Peyer's patch (tissue), 4 donors: Measurements from ENCODE around the gene NFATC4. TPM values are rescaled to one million over a fixed set of nuclear protein-coding genes. Genes with fewer than 3 reads are reported as not detected.

Experiments used
- DNase-seq, 3 donors: peaks; one replicate each; pipeline ENCODE4 v3.0.0-alpha.2; 2017 to 2019
- H3K27ac ChIP-seq, 4 donors: fragments of 200-600 bp; sonication (generic); one replicate each; pipeline ENCODE4 v1.5.1; 2016 to 2019
- H3K27me3 ChIP-seq, 2 donors: fragments of 200-600 bp; sonication (generic); one replicate each; pipeline ENCODE4 v1.5.1; 2019
- H3K36me3 ChIP-seq, 3 donors: fragments of 200-600 bp; sonication (generic); one replicate each; pipeline ENCODE4 v1.5.1; 2016 to 2019
- H3K4me1 ChIP-seq, 4 donors: fragments of 200-600 bp; sonication (generic); one replicate each; pipeline ENCODE4 v1.5.1; 2016 to 2019
- H3K4me3 ChIP-seq, 4 donors: fragments of 200-600 bp; sonication (generic); 1 replicate in 3 of 4; 2 replicates in 1 of 4; pipeline ENCODE4 v1.5.1; 2016 to 2019; ENCODE audit warnings: mild to moderate bottlenecking in 1 of 4
- H3K9me3 ChIP-seq, 4 donors: fragments of 200-600 bp; sonication (generic); one replicate each; pipeline ENCODE4 v1.5.1; 2016 to 2019; ENCODE audit warnings: mild to moderate bottlenecking in 1 of 4
- CTCF ChIP-seq, 6 experiments: fragments of 450-650 bp in 4 of 6; fragments of 200-600 bp in 2 of 6; sonication (generic) in 1 of 6; IDR thresholded peaks; one replicate each; pipeline ENCODE4 v1.5.1; 2017 to 2019; ENCODE audit warnings: antibody characterized with exemption in 6 of 6, mild to moderate bottlenecking in 3 of 6, moderate library complexity in 1 of 6
- POLR2A ChIP-seq, 2 donors: fragments of 450-650 bp; IDR thresholded peaks; one replicate each; pipeline ENCODE4 v1.5.1; 2017; ENCODE audit warnings: antibody characterized with exemption in 2 of 2, mild to moderate bottlenecking in 2 of 2, moderate library complexity in 2 of 2
- total RNA-seq, 4 donors: library from RNA; depleted of rRNA; stranded (reverse); fragments of >200 nt; gene quantifications; one replicate each; pipeline ENCODE4 v1.1.0, GENCODE V29; 2016

Gene NFATC4
- total RNA-seq, 4 donors from 2014 or later: 6.5 to 52.0 (median 21.5) TPM

- Histone ChIP-seq H3K36me3 (no peaks in the 10 kb centered on the region), H3K4me1 (peaks cover 0 to 35% (median 5%) of the 10 kb centered on the region in 4 donors), H3K27me3 (no peaks in the 10 kb centered on the region), H3K4me3 (peak overlapping the region in 3 of 4 donors; percentile 47 to 76 (median 67)), H3K27ac (peak overlapping the region in 2 of 4 donors; percentile 31 to 81), H3K9me3 (no peaks in the 10 kb centered on the region)
- DNase-seq: peak in 2 of 3 donors; percentile 43 to 49
- TF ChIP-seq POLR2A (IDR thresholded peaks at IDR 0.05) (no peak), CTCF (IDR thresholded peaks at IDR 0.05) (no peak)
These were observed 32.2 kb downstream of the NFATC4 start for GRCh38 chr14:24399999-24400718.

DNA sequence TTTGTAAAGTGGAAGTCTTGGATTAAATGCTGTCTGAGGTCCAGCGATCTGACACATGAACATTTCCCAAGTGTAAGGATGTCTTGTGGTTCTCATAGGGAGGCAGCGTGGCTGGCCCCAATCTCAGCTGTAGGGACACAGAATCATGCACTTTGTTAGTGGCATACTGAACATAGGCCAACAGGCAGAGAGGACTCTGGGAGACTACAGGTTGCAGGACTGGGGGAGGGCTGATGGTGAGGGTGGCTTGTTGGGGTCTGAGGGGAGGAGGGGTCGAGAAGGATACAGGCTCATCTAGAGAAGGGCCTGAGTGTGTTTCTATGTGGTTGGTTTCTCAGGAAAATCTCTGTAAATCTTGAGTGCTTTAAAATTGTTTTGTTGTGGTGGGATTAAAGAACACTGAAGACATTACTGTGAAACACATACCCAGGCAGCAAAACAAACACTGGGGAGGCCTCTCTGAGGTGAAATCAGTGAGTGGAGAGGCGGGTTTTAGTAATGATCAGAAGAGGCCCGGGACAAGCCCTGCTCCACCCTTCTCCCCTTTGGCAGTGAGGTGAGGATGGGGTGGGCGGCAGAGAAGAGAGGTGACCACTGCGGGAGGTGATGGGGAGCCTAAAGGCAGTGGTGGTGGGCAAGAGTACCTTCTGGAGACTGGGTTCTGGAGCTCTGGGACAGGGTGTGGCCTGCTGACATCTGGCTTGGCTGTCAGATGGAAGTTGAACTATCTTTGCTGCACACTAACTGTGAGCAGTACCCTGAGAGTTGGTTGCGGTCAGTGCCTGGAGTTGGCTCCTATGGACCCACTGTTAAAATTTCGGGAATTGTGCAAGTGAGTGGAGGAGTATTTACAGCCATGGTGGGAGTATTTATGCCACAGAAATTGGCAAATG is 34.1 kb downstream of the NFATC4 start:
- H3K4me1 ChIP-seq: peaks cover 0 to 35% (median 5%) of the 10 kb centered on the region in 4 donors
- peak overlapping the region in 1 of 4 donors; percentile 1 for H3K27ac ChIP-seq
- peak in 1 of 3 donors; percentile 44 for DNase-seq

DNA sequence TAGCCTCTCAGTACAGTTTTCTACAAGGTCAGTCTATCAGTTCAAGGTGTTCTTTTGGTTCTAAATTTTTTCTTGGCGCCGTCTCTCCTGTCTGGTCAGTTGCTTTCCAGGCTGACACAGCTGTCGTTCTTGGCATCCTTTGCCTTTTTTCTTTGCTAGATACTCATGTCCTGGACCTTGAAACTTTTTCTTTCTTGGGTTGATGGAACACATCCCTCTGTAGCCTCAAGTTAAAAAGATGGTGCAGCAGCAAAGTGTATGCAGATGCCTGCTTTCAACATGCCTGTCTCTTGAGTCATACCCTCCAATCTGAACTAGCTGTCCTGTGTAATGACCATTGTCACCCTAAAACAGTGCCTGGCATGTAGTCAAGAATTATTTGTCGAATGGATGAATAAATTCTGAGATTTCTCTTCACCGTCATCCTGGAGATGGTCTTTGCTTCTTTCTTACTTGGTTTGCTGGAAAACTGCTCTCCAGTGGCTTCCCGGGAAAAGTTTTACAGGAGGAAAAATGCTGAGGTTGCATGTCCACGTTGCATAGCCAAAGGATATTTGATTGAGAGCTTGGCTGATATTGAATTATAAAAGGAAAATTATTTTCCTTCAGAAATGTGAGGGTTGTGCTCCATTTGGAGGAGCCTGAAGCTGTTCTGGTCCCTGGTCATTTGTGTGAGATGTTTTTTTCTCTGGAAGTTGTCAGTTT is 35.5 kb downstream of the NFATC4 start:
- peaks cover 0 to 30% (median 5%) of the 10 kb centered on the region in 4 donors for H3K4me1 ChIP-seq
- DNase-seq: no peak
- H3K36me3 ChIP-seq: peaks cover 0 to 2% (median 0%) of the 10 kb centered on the region in 3 donors
- no peaks in the 10 kb centered on the region for H3K27me3 ChIP-seq
- peak overlapping the region in 1 of 4 donors; percentile 32 for H3K27ac ChIP-seq
- H3K4me3 ChIP-seq: no peak overlapping the region
- TF ChIP-seq POLR2A (IDR thresholded peaks at IDR 0.05) (no peak), CTCF (IDR thresholded peaks at IDR 0.05) (no peak)
- H3K9me3 ChIP-seq: no peaks in the 10 kb centered on the region

More for the DNA sequence above, 34.1 kb downstream of the NFATC4 start:
- TF ChIP-seq POLR2A (IDR thresholded peaks at IDR 0.05) (no peak), CTCF (IDR thresholded peaks at IDR 0.05) (no peak)
- Histone ChIP-seq H3K27me3 (no peaks in the 10 kb centered on the region), H3K4me3 (no peak overlapping the region), H3K9me3 (no peaks in the 10 kb centered on the region), H3K36me3 (no peaks in the 10 kb centered on the region)

DNA sequence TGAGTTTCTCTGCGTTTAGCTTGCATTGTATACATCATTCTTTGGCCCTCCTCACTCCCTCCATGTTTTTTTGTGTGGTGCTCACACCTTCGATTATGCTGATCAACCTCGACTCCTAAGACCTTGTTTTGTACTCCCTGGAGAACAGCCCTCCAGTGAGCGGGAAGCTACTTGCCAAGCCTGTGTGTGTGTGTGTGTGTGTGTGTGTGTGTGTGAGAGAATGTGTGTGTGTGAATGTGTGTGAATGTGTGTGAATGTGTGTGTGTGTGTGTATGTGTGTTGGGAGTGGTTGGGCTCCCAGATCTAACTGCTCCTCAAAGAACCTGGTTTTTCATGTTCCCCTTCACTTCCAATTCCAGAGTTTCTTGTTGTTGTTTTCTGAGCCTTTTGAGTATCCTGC is 36.8 kb downstream of the NFATC4 start:
- no peak overlapping the region for H3K27ac ChIP-seq
- no peak overlapping the region for H3K4me3 ChIP-seq
- peaks cover 0 to 12% (median 0%) of the 10 kb centered on the region in 3 donors for H3K36me3 ChIP-seq
- no peaks in the 10 kb centered on the region for H3K9me3 ChIP-seq
- peaks cover 0 to 17% (median 0%) of the 10 kb centered on the region in 4 donors for H3K4me1 ChIP-seq
- DNase-seq: no peak
- no peaks in the 10 kb centered on the region for H3K27me3 ChIP-seq
- TF ChIP-seq POLR2A (IDR thresholded peaks at IDR 0.05) (no peak), CTCF (IDR thresholded peaks at IDR 0.05) (no peak)

DNA sequence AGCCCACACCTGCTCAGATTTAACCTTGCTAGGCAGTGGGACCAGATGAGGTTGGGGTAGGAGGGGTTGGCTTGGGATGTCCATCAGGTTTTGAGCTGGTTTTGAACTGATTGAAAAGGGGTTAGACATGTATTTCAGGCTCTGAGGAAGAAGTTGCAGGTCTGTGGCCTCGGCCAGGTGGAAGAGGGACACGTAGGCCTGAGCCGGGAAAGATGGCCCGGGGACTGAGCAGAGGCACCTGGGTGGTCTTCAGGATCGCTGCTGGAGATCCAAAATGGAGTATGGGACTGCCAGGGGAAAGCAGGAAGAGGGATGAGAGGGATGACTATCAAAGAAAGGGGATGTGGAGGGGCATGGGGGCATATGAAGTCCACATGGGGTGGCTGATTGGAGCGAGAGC is 38.4 kb downstream of the NFATC4 start:
- DNase-seq: no peak
- no peaks in the 10 kb centered on the region for H3K27me3 ChIP-seq
- TF ChIP-seq CTCF (IDR thresholded peaks at IDR 0.05) (no peak), POLR2A (IDR thresholded peaks at IDR 0.05) (no peak)
- no peak overlapping the region for H3K4me3 ChIP-seq
- no peak overlapping the region for H3K27ac ChIP-seq
- no peaks in the 10 kb centered on the region for H3K9me3 ChIP-seq
- peaks cover 0 to 12% (median 0%) of the 10 kb centered on the region in 3 donors for H3K36me3 ChIP-seq
- peaks cover 0 to 4% (median 0%) of the 10 kb centered on the region in 4 donors for H3K4me1 ChIP-seq
